ENCODE results near the gene SCN1B. TPM values are rescaled to one million over a fixed set of nuclear protein-coding genes. Genes with fewer than 3 reads are reported as not detected.

SCN1B gene
- total and polyA plus RNA-seq, 12 donors, result 24.5 to 70.5 (median 41.5) TPM

DNA sequence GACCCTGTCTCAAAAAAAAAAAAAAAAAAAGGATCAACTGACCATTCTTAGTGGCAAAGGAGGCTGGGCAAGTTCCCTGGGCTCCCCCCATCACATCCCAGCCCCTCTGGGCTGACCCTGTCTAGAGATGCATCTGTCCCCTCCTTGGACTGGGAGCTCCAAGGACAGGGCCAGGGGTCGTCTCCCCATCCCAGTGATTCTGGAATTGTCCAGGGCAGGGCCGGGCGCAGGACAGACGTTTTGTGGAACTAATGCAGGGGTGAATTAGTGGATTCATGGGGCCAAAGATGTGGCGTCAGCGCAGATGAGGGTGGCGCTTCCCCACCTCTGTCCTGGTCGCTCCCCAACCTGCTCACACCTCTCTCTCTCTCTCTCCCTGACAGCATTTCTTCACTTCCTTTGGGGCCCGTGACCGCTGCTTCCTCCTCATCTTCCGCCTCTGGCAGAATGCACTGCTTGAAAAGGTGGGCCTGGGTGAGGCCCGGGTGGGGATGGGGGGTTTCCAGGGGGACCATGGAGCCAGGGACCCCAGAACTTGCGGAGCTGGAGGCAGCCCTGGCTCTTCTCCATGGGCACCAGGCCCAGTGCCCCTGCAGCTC, 19.1 kb upstream of the SCN1B start:
- intact Hi-C loops (cut with DNase I), result loop anchor here in 1 of 10 donors (5.0 kb wide), 1 partner anchor 39 kb away; no protein-coding TSS in a partner anchor
- no peak for DNase-seq
- 77 to 81% methylated on average over 13 of the region's 13 CpGs for WGBS, 2 donors
- Histone ChIP-seq H3K9me3 (no peaks in the 10 kb centered on the region), H3K36me3 (peaks cover 0 to 81% (median 39%) of the 10 kb centered on the region in 9 donors), H3K4me1 (peaks cover 2 to 82% (median 37%) of the 10 kb centered on the region in 9 donors), H3K27ac (peak overlapping the region in 5 of 10 donors; percentile 31 to 73 (median 66)), H3K27me3 (no peaks in the 10 kb centered on the region), H3K4me3 (no peak overlapping the region)
- TF ChIP-seq, protein P1, sequence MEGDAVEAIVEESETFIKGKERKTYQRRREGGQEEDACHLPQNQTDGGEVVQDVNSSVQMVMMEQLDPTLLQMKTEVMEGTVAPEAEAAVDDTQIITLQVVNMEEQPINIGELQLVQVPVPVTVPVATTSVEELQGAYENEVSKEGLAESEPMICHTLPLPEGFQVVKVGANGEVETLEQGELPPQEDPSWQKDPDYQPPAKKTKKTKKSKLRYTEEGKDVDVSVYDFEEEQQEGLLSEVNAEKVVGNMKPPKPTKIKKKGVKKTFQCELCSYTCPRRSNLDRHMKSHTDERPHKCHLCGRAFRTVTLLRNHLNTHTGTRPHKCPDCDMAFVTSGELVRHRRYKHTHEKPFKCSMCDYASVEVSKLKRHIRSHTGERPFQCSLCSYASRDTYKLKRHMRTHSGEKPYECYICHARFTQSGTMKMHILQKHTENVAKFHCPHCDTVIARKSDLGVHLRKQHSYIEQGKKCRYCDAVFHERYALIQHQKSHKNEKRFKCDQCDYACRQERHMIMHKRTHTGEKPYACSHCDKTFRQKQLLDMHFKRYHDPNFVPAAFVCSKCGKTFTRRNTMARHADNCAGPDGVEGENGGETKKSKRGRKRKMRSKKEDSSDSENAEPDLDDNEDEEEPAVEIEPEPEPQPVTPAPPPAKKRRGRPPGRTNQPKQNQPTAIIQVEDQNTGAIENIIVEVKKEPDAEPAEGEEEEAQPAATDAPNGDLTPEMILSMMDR (IDR thresholded peaks at IDR 0.05), result no peak
- no peak for ATAC-seq

- ATAC-seq (no peak), DNase-seq (no peak)
- intact Hi-C loops (cut with DNase I), result loop anchor here in 3 of 10 donors (2.0 to 5.0 kb wide), 2 partner anchors 39 to 40 kb away; no protein-coding TSS in a partner anchor
- no peaks in the 10 kb centered on the region for H3K9me3 ChIP-seq
- H3K27ac ChIP-seq, result peak overlapping the region in 6 of 10 donors; percentile 25 to 73 (median 64)
- H3K27me3 ChIP-seq, result no peaks in the 10 kb centered on the region
- H3K4me3 ChIP-seq, result no peak overlapping the region
- TF ChIP-seq, protein P1 (IDR thresholded peaks at IDR 0.05), result no peak
- peaks cover 0 to 81% (median 39%) of the 10 kb centered on the region in 9 donors for H3K36me3 ChIP-seq
- 76 to 82% methylated on average over 18 of the region's 18 CpGs for WGBS, 2 donors
- peaks cover 2 to 74% (median 34%) of the 10 kb centered on the region in 9 donors for H3K4me1 ChIP-seq
These were observed 18.3 kb upstream of the SCN1B start for GRCh38 chr19:35011737-35012682.

GRCh38 chr19:35013041-35013819, 17.0 kb upstream of the SCN1B start:
- peak; percentile 68 to 79 (median 72) for ATAC-seq
- peak; percentile 78 to 81 for DNase-seq
- WGBS, 2 donors, result 55% methylated on average over 32 of the region's 32 CpGs
- Histone ChIP-seq H3K27ac (peak overlapping the region in 5 of 10 donors; percentile 25 to 73 (median 66)), H3K4me1 (peaks cover 2 to 63% (median 25%) of the 10 kb centered on the region in 9 donors), H3K9me3 (no peaks in the 10 kb centered on the region), H3K4me3 (no peak overlapping the region), H3K36me3 (peaks cover 0 to 91% (median 44%) of the 10 kb centered on the region in 9 donors), H3K27me3 (no peaks in the 10 kb centered on the region)
- intact Hi-C loops (cut with DNase I), result loop anchor here (1.0 to 5.0 kb wide), 3 partner anchors 40 to 41 kb away; no protein-coding TSS in a partner anchor
- TF ChIP-seq, protein P1 (IDR thresholded peaks at IDR 0.05), result peak; percentile 86 to 99 (median 97)
